GM23338 (cell line): ENCODE results near the gene APLN. TPM values are rescaled to one million over a fixed set of nuclear protein-coding genes. Genes with fewer than 3 reads are reported as not detected.

Experiments
- ATAC-seq: fragments of 200-7000 bp; cut with Tn5 transposase; 3 replicates; pipeline ENCODE4 v1.9.1; 2020
- DNase-seq: peaks from one replicate; pipeline ENCODE4 v3.0.0-alpha.2; 2015; ENCODE audit warnings: low spot score
- H2AFZ ChIP-seq: fragments of 200-600 bp; sonication (generic); 2 replicates; pipeline ENCODE4 v1.8.0; 2016; ENCODE audit warnings: antibody characterized with exemption, mild to moderate bottlenecking, moderate library complexity
- H3F3A ChIP-seq: fragments of 200-600 bp; sonication (generic); replicated peaks from 2 replicates; pipeline ENCODE4 v1.8.0; 2017; ENCODE audit warnings: antibody characterized with exemption, mixed run types, low read depth
- H3K27ac ChIP-seq: fragments of 200-600 bp; sonication (generic); 2 replicates; pipeline ENCODE4 v1.6.1; 2016; ENCODE audit warnings: low read depth
- H3K27me3 ChIP-seq: fragments of 200-600 bp; sonication (generic); 2 replicates; pipeline ENCODE4 v1.8.0; 2016; ENCODE audit warnings: mild to moderate bottlenecking, mixed run types, moderate library complexity; ENCODE audit not compliant: insufficient read depth
- H3K36me3 ChIP-seq: fragments of 200-600 bp; sonication (generic); 2 replicates; pipeline ENCODE4 v1.8.0; 2016; ENCODE audit warnings: mild to moderate bottlenecking; ENCODE audit not compliant: insufficient read depth
- H3K4me1 ChIP-seq: fragments of 200-600 bp; sonication (generic); 2 replicates; pipeline ENCODE4 v1.8.0; 2016; ENCODE audit warnings: mild to moderate bottlenecking, moderate library complexity; ENCODE audit not compliant: insufficient read depth
- H3K4me2 ChIP-seq: fragments of 200-600 bp; sonication (generic); 2 replicates; pipeline ENCODE4 v1.7.1; 2017; ENCODE audit warnings: mixed run types
- H3K4me3 ChIP-seq: fragments of 200-600 bp; sonication (generic); 2 replicates; pipeline ENCODE4 v1.6.1; 2016; ENCODE audit warnings: mixed run types
- H3K79me2 ChIP-seq: fragments of 200-600 bp; sonication (generic); replicated peaks from 2 replicates; pipeline ENCODE4 v1.8.0; 2017; ENCODE audit warnings: mild to moderate bottlenecking; ENCODE audit not compliant: insufficient read depth
- H3K9me2 ChIP-seq: fragments of 200-600 bp; sonication (generic); 2 replicates; pipeline ENCODE4 v1.8.0; 2017; ENCODE audit not compliant: insufficient read depth
- H4K20me1 ChIP-seq: fragments of 200-600 bp; sonication (generic); replicated peaks from 2 replicates; pipeline ENCODE4 v1.8.0; 2017; ENCODE audit warnings: mild to moderate bottlenecking; ENCODE audit not compliant: insufficient read depth
- H3K27ac Mint-ChIP-seq: 2 replicates; pipeline ENCODE4 v1.8.0; 2020; ENCODE audit warnings: inconsistent platforms, mild to moderate bottlenecking, moderate library complexity, mixed read lengths
- H3K27me3 Mint-ChIP-seq: 3 replicates; pipeline ENCODE4 v1.8.0; 2022; ENCODE audit warnings: low read depth, mild to moderate bottlenecking, moderate library complexity, mixed read lengths, inconsistent platforms; ENCODE audit not compliant: insufficient read depth, poor library complexity
- H3K36me3 Mint-ChIP-seq: 3 replicates; pipeline ENCODE4 v1.8.0; 2021; ENCODE audit warnings: low read depth, mild to moderate bottlenecking, inconsistent platforms, moderate library complexity, mixed read lengths
- H3K4me1 Mint-ChIP-seq: 3 replicates; pipeline ENCODE4 v1.8.0; 2020; ENCODE audit warnings: mild to moderate bottlenecking, inconsistent platforms, mixed read lengths
- H3K4me3 Mint-ChIP-seq: 3 replicates; pipeline ENCODE4 v1.8.0; 2021; ENCODE audit warnings: moderate library complexity, mild to moderate bottlenecking, inconsistent platforms, mixed read lengths
- H3K9me3 Mint-ChIP-seq: 3 replicates; pipeline ENCODE4 v1.8.0; 2020; ENCODE audit warnings: moderate library complexity, mild to moderate bottlenecking, inconsistent platforms, mixed read lengths
- CREB1 ChIP-seq: fragments of 250-450 bp; sonication (Bioruptor Pico); IDR thresholded peaks from 2 replicates; pipeline ENCODE4 v1.5.0; 2020; ENCODE audit warnings: low read depth, mild to moderate bottlenecking, moderate library complexity
- EZH2 ChIP-seq: fragments of 200-600 bp; sonication (generic); IDR thresholded peaks from one replicate; pipeline ENCODE4 v1.8.0; 2017; ENCODE audit warnings: antibody characterized with exemption, mild to moderate bottlenecking, low read depth; ENCODE audit not compliant: unreplicated experiment
- NANOG ChIP-seq: IDR thresholded peaks from 2 replicates; pipeline ENCODE4 v1.6.1; 2016; ENCODE audit warnings: antibody characterized with exemption, borderline replicate concordance
- STAT1 ChIP-seq: IDR thresholded peaks from one replicate; pipeline ENCODE4 v1.6.1; 2016; ENCODE audit warnings: antibody characterized with exemption; ENCODE audit not compliant: unreplicated experiment
- ZNF114 ChIP-seq: fragments of 250-450 bp; sonication (Bioruptor Pico); IDR thresholded peaks from 2 replicates; pipeline ENCODE4 v1.5.0; 2020; ENCODE audit warnings: mild to moderate bottlenecking, moderate library complexity
- ZNF331 ChIP-seq: fragments of 250-450 bp; sonication (Bioruptor Pico); IDR thresholded peaks from 2 replicates; pipeline ENCODE4 v1.5.0; 2020; ENCODE audit warnings: low read depth, mild to moderate bottlenecking, moderate library complexity
- polyA plus RNA-seq: library from polyadenylated mRNA; unstranded; fragments of >200 nt; fragmentation: Nextera tagmentation; extraction: Ambion mirVana; gene quantifications from 2 replicates; pipeline ENCODE4 v1.2.1, GENCODE V29; 2016
- total RNA-seq: library from RNA; depleted of rRNA; stranded (reverse); fragments of >200 nt; shearing (Covaris generic); gene quantifications from 2 replicates; pipeline ENCODE4 v1.2.3, GENCODE V29; 2014
- TF ChIP-seq, protein P1 (sequence below): IDR thresholded peaks from 2 replicates; pipeline ENCODE4 v1.6.1; 2016; ENCODE audit warnings: antibody characterized with exemption
- TF ChIP-seq, protein P2 (sequence below): fragments of 250-450 bp; sonication (Bioruptor Pico); IDR thresholded peaks from 2 replicates; pipeline ENCODE4 v1.5.0; 2020; ENCODE audit warnings: mild to moderate bottlenecking, moderate library complexity
- TF ChIP-seq, protein P3 (sequence below), 2 experiments: fragments of 200-600 bp in 1 of 2; sonication (generic) in 1 of 2; conservative IDR thresholded peaks; 2 replicates each; pipeline versions ENCODE4 v1.5.1 to v1.6.1; 2016 to 2017; ENCODE audit warnings: antibody characterized with exemption in 2 of 2, low read depth in 2 of 2, mild to moderate bottlenecking in 2 of 2, moderate library complexity in 1 of 2
- TF ChIP-seq, protein P4 (sequence below): IDR thresholded peaks from one replicate; pipeline ENCODE4 v1.6.1; 2018; ENCODE audit warnings: antibody characterized with exemption; ENCODE audit not compliant: unreplicated experiment

APLN gene
- total and polyA plus RNA-seq, 2 experiments from 2014 or later: 0.49 to 0.60 TPM

DNA sequence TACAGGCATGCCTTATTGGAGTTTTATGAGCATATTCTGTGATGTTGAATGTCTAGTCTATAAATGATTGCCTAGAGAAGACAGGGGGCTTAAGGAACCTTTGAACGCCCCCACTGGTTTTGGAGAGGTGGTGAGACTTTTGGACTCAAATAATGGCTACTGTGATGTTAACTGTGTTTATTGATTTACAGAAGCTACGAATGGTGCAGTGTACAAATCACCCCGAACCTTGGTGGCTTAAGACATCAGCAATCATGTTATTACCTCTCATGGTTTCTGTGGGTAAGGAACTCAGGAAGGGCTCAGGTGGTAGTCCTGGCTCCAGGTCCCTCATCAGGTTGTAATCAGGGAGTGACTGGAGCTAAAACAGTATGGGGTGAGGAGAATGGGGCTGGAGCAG lies 33.3 kb upstream of the APLN start:
- Mint-ChIP-seq H3K36me3 (no peaks in the 10 kb centered on the region; the same call in 2 of the 3 replicates), H3K9me3 (no peaks in the 10 kb centered on the region), H3K4me3 (no peak overlapping the region), H3K27ac (no peak overlapping the region), H3K4me1 (peaks cover 12% of the 10 kb centered on the region), H3K27me3 (peaks cover 3% of the 10 kb centered on the region)
- no peaks in the 10 kb centered on the region for H3K79me2 ChIP-seq
- TF ChIP-seq, protein P1, sequence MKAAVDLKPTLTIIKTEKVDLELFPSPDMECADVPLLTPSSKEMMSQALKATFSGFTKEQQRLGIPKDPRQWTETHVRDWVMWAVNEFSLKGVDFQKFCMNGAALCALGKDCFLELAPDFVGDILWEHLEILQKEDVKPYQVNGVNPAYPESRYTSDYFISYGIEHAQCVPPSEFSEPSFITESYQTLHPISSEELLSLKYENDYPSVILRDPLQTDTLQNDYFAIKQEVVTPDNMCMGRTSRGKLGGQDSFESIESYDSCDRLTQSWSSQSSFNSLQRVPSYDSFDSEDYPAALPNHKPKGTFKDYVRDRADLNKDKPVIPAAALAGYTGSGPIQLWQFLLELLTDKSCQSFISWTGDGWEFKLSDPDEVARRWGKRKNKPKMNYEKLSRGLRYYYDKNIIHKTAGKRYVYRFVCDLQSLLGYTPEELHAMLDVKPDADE: no peak
- TF ChIP-seq, protein P2, sequence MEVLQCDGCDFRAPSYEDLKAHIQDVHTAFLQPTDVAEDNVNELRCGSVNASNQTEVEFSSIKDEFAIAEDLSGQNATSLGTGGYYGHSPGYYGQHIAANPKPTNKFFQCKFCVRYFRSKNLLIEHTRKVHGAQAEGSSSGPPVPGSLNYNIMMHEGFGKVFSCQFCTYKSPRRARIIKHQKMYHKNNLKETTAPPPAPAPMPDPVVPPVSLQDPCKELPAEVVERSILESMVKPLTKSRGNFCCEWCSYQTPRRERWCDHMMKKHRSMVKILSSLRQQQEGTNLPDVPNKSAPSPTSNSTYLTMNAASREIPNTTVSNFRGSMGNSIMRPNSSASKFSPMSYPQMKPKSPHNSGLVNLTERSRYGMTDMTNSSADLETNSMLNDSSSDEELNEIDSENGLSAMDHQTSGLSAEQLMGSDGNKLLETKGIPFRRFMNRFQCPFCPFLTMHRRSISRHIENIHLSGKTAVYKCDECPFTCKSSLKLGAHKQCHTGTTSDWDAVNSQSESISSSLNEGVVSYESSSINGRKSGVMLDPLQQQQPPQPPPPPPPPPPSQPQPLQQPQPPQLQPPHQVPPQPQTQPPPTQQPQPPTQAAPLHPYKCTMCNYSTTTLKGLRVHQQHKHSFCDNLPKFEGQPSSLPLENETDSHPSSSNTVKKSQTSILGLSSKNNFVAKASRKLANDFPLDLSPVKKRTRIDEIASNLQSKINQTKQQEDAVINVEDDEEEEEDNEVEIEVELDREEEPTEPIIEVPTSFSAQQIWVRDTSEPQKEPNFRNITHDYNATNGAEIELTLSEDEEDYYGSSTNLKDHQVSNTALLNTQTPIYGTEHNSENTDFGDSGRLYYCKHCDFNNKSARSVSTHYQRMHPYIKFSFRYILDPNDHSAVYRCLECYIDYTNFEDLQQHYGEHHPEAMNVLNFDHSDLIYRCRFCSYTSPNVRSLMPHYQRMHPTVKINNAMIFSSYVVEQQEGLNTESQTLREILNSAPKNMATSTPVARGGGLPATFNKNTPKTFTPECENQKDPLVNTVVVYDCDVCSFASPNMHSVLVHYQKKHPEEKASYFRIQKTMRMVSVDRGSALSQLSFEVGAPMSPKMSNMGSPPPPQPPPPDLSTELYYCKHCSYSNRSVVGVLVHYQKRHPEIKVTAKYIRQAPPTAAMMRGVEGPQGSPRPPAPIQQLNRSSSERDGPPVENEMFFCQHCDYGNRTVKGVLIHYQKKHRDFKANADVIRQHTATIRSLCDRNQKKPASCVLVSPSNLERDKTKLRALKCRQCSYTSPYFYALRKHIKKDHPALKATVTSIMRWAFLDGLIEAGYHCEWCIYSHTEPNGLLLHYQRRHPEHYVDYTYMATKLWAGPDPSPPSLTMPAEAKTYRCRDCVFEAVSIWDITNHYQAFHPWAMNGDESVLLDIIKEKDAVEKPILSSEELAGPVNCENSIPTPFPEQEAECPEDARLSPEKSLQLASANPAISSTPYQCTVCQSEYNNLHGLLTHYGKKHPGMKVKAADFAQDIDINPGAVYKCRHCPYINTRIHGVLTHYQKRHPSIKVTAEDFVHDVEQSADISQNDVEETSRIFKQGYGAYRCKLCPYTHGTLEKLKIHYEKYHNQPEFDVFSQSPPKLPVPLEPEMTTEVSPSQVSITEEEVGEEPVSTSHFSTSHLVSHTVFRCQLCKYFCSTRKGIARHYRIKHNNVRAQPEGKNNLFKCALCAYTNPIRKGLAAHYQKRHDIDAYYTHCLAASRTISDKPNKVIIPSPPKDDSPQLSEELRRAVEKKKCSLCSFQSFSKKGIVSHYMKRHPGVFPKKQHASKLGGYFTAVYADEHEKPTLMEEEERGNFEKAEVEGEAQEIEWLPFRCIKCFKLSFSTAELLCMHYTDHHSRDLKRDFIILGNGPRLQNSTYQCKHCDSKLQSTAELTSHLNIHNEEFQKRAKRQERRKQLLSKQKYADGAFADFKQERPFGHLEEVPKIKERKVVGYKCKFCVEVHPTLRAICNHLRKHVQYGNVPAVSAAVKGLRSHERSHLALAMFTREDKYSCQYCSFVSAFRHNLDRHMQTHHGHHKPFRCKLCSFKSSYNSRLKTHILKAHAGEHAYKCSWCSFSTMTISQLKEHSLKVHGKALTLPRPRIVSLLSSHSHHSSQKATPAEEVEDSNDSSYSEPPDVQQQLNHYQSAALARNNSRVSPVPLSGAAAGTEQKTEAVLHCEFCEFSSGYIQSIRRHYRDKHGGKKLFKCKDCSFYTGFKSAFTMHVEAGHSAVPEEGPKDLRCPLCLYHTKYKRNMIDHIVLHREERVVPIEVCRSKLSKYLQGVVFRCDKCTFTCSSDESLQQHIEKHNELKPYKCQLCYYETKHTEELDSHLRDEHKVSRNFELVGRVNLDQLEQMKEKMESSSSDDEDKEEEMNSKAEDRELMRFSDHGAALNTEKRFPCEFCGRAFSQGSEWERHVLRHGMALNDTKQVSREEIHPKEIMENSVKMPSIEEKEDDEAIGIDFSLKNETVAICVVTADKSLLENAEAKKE (CRISPR knock-in tag): no peak
- TF ChIP-seq, protein P3, sequence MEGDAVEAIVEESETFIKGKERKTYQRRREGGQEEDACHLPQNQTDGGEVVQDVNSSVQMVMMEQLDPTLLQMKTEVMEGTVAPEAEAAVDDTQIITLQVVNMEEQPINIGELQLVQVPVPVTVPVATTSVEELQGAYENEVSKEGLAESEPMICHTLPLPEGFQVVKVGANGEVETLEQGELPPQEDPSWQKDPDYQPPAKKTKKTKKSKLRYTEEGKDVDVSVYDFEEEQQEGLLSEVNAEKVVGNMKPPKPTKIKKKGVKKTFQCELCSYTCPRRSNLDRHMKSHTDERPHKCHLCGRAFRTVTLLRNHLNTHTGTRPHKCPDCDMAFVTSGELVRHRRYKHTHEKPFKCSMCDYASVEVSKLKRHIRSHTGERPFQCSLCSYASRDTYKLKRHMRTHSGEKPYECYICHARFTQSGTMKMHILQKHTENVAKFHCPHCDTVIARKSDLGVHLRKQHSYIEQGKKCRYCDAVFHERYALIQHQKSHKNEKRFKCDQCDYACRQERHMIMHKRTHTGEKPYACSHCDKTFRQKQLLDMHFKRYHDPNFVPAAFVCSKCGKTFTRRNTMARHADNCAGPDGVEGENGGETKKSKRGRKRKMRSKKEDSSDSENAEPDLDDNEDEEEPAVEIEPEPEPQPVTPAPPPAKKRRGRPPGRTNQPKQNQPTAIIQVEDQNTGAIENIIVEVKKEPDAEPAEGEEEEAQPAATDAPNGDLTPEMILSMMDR (conservative IDR thresholded peaks at IDR 0.05; ENCODE audit: low read depth in 2 of 2): no peak
- TF ChIP-seq, protein P4, sequence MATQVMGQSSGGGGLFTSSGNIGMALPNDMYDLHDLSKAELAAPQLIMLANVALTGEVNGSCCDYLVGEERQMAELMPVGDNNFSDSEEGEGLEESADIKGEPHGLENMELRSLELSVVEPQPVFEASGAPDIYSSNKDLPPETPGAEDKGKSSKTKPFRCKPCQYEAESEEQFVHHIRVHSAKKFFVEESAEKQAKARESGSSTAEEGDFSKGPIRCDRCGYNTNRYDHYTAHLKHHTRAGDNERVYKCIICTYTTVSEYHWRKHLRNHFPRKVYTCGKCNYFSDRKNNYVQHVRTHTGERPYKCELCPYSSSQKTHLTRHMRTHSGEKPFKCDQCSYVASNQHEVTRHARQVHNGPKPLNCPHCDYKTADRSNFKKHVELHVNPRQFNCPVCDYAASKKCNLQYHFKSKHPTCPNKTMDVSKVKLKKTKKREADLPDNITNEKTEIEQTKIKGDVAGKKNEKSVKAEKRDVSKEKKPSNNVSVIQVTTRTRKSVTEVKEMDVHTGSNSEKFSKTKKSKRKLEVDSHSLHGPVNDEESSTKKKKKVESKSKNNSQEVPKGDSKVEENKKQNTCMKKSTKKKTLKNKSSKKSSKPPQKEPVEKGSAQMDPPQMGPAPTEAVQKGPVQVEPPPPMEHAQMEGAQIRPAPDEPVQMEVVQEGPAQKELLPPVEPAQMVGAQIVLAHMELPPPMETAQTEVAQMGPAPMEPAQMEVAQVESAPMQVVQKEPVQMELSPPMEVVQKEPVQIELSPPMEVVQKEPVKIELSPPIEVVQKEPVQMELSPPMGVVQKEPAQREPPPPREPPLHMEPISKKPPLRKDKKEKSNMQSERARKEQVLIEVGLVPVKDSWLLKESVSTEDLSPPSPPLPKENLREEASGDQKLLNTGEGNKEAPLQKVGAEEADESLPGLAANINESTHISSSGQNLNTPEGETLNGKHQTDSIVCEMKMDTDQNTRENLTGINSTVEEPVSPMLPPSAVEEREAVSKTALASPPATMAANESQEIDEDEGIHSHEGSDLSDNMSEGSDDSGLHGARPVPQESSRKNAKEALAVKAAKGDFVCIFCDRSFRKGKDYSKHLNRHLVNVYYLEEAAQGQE: no peak
- TF ChIP-seq ZNF331 (CRISPR knock-in tag): no peak
- TF ChIP-seq ZNF114: no peak
- no peak for TF ChIP-seq STAT1
- no peak for TF ChIP-seq EZH2
- no peak for TF ChIP-seq NANOG
- no peak for TF ChIP-seq CREB1 (CRISPR knock-in tag)
- H3K4me1 ChIP-seq: no peaks in the 10 kb centered on the region
- H3K9me2 ChIP-seq: no peaks in the 10 kb centered on the region
- no peaks in the 10 kb centered on the region for H4K20me1 ChIP-seq
- DNase-seq (no peak), ATAC-seq (no peak)
- no peaks in the 10 kb centered on the region for H3K36me3 ChIP-seq
- H3F3A ChIP-seq: no peaks in the 10 kb centered on the region
- no peak overlapping the region for H3K4me3 ChIP-seq
- H3K27ac ChIP-seq: no peak overlapping the region
- no peak overlapping the region for H3K4me2 ChIP-seq
- H2AFZ ChIP-seq: no peak overlapping the region
- no peaks in the 10 kb centered on the region for H3K27me3 ChIP-seq
